Keratinocyte (primary cell): ENCODE results near the gene TRIM26. TPM values are rescaled to one million over a fixed set of nuclear protein-coding genes. Genes with fewer than 3 reads are reported as not detected.

Experiments
- DNase-seq: peaks from one replicate; pipeline ENCODE4 v3.0.0-alpha.2; 2011; ENCODE audit warnings: low read depth, missing footprints, low spot score
- FAIRE-seq: peaks from 2 replicates; lab custom pipeline; 2011; peaks lifted over from hg19 to GRCh38; lab: Jason Lieb, UNC
- H2AFZ ChIP-seq: 2 replicates; pipeline ENCODE4 v1.6.0; 2012; ENCODE audit warnings: low read length, control low read depth, inconsistent platforms; ENCODE audit not compliant: control insufficient read depth
- H3K27ac ChIP-seq: 2 replicates; pipeline ENCODE4 v1.5.1; 2011; ENCODE audit warnings: low read length; ENCODE audit not compliant: control insufficient read depth, insufficient read depth
- H3K27me3 ChIP-seq: 3 replicates; pipeline ENCODE4 v1.6.0; 2011; ENCODE audit warnings: low read length; ENCODE audit not compliant: control insufficient read depth, insufficient read depth; ENCODE audit errors: extremely low read depth
- H3K36me3 ChIP-seq, 2 experiments: 2 replicates in 1 of 2; 3 replicates in 1 of 2; pipeline ENCODE4 v1.5.1; 2011; ENCODE audit warnings: low read length in 2 of 2, mild to moderate bottlenecking in 1 of 2; ENCODE audit not compliant: control insufficient read depth in 2 of 2, insufficient read depth in 2 of 2; ENCODE audit errors: extremely low read depth in 1 of 2
- H3K4me1 ChIP-seq: 3 replicates; pipeline ENCODE4 v1.5.1; 2011; ENCODE audit warnings: low read length; ENCODE audit not compliant: control insufficient read depth, insufficient read depth; ENCODE audit errors: extremely low read depth
- H3K4me2 ChIP-seq: 3 replicates; pipeline ENCODE4 v1.6.0; 2011; ENCODE audit warnings: low read depth, low read length; ENCODE audit not compliant: control insufficient read depth, insufficient read depth; ENCODE audit errors: extremely low read depth
- H3K4me3 ChIP-seq, 3 experiments: fragments of 200-600 bp in 1 of 3; sonication (generic) in 1 of 3; 2 replicates in 2 of 3; 3 replicates in 1 of 3; pipeline ENCODE4 v1.5.1; 2011 to 2016; ENCODE audit warnings: low read length in 3 of 3, mild to moderate bottlenecking in 3 of 3, control low read depth in 2 of 3, inconsistent platforms in 1 of 3, low read depth in 1 of 3, mixed read lengths in 1 of 3, mixed run types in 1 of 3, moderate library complexity in 1 of 3; ENCODE audit not compliant: control insufficient read depth in 2 of 3, insufficient read depth in 2 of 3; ENCODE audit errors: extremely low read depth in 1 of 3
- H3K79me2 ChIP-seq: 2 replicates; pipeline ENCODE4 v1.6.0; 2012; ENCODE audit warnings: low read length; ENCODE audit not compliant: control insufficient read depth, insufficient read depth
- H3K9ac ChIP-seq: 3 replicates; pipeline ENCODE4 v1.6.0; 2011; ENCODE audit warnings: low read length; ENCODE audit not compliant: control insufficient read depth, insufficient read depth; ENCODE audit errors: extremely low read depth
- H3K9me1 ChIP-seq: 3 replicates; pipeline ENCODE4 v1.6.0; 2011; ENCODE audit warnings: low read length; ENCODE audit not compliant: control insufficient read depth, insufficient read depth; ENCODE audit errors: extremely low read depth
- H3K9me3 ChIP-seq: 2 replicates; pipeline ENCODE4 v1.5.1; 2012; ENCODE audit warnings: low read depth, low read length; ENCODE audit not compliant: control insufficient read depth
- H4K20me1 ChIP-seq: 3 replicates; pipeline ENCODE4 v1.6.0; 2011; ENCODE audit warnings: low read length; ENCODE audit not compliant: control insufficient read depth, insufficient read depth; ENCODE audit errors: extremely low read depth
- CTCF ChIP-seq, 3 experiments: IDR thresholded peaks in 1 of 3; conservative IDR thresholded peaks in 1 of 3; optimal IDR thresholded peaks in 1 of 3; 2 replicates in 2 of 3; 3 replicates in 1 of 3; pipeline versions ENCODE3 to v1.5.1; 2011; ENCODE audit warnings: low read length in 3 of 3, mild to moderate bottlenecking in 3 of 3, moderate library complexity in 2 of 3, control low read depth in 1 of 3, inconsistent platforms in 1 of 3; ENCODE audit not compliant: insufficient read depth in 2 of 3; ENCODE audit errors: extremely low read depth in 1 of 3
- EZH2 ChIP-seq: IDR thresholded peaks from one replicate; pipeline ENCODE4 v1.6.1; 2012; ENCODE audit warnings: inconsistent platforms, mild to moderate bottlenecking, low read length, moderate library complexity
- dilution Hi-C: fragments of 300-500 bp; cut with MboI; formaldehyde crosslinking; loops from one replicate; pipeline ENCODE4 v1.7.0; 2020; ENCODE audit warnings: low sequenced_read_pairs; ENCODE audit not compliant: extremely low pct_ligation_motif_present
- polyA plus RNA-seq, 5 experiments: library from polyadenylated mRNA; depleted of rRNA in 3 of 5; stranded (reverse) in 3 of 5; stranded (forward) in 1 of 5; unstranded in 1 of 5; fragments of >200 nt; gene quantifications; 1 replicate in 1 of 5; 2 replicates in 3 of 5; 3 replicates in 1 of 5; pipeline versions ENCODE4 v1.2.1 to v1.2.3, GENCODE V29; 2011 to 2012; ENCODE audit warnings: missing spikeins in 2 of 5, low read depth in 1 of 5, low replicate concordance in 1 of 5

The TRIM26 gene
- polyA plus RNA-seq, 1 donor (not counting 4 experiments of a cell fraction or from before 2014, with no cell fraction given), result 34.7 TPM

GRCh38 chr6:30211306-30211705, 1.9 kb downstream of the TRIM26 start:
- no peak for FAIRE-seq
- Histone ChIP-seq H3K4me2 (peak overlapping the region; percentile 95), H3K27ac (no peak overlapping the region), H3K36me3 (peaks cover 0 to 4% of the 10 kb centered on the region in 2 experiments), H3K4me1 (peaks cover 50% of the 10 kb centered on the region), H3K79me2 (peaks cover 61% of the 10 kb centered on the region), H2AFZ (no peak overlapping the region), H3K9me3 (no peaks in the 10 kb centered on the region), H3K9me1 (no peaks in the 10 kb centered on the region), H3K27me3 (no peaks in the 10 kb centered on the region), H3K9ac (no peak overlapping the region), H3K4me3 (peak overlapping the region in 2 of 3 experiments; percentile 85 to 88), H4K20me1 (peaks cover 3% of the 10 kb centered on the region)
- dilution Hi-C loops, result no loop called here
- no peak for DNase-seq
- TF ChIP-seq EZH2, result no peak
- no peak for TF ChIP-seq CTCF (optimal IDR thresholded peaks at IDR 0.05 in 1 of 3, IDR thresholded peaks at IDR 0.05 in 1 of 3, conservative IDR thresholded peaks at IDR 0.05 in 1 of 3; ENCODE audit: extremely low read depth in 1 of 3, insufficient read depth in 2 of 3, low read length in 3 of 3)

GRCh38 chr6:30207619-30208295, 5.4 kb downstream of the TRIM26 start:
- H3K79me2 ChIP-seq, result peaks cover 85% of the 10 kb centered on the region
- no peaks in the 10 kb centered on the region for H3K27me3 ChIP-seq
- H3K4me3 ChIP-seq, result peak overlapping the region in 2 of 3 experiments; percentile 28 to 30
- DNase-seq (no peak), FAIRE-seq (peak; percentile 81)
- peaks cover 45% of the 10 kb centered on the region for H3K4me1 ChIP-seq
- dilution Hi-C loops, result no loop called here
- H3K27ac ChIP-seq, result peak overlapping the region; percentile 19
- no peaks in the 10 kb centered on the region for H3K9me1 ChIP-seq
- no peaks in the 10 kb centered on the region for H3K9me3 ChIP-seq
- no peak for TF ChIP-seq EZH2
- no peak for TF ChIP-seq CTCF (optimal IDR thresholded peaks at IDR 0.05 in 1 of 3, IDR thresholded peaks at IDR 0.05 in 1 of 3, conservative IDR thresholded peaks at IDR 0.05 in 1 of 3; ENCODE audit: extremely low read depth in 1 of 3, insufficient read depth in 2 of 3, low read length in 3 of 3)
- H3K4me2 ChIP-seq, result peak overlapping the region; percentile 76
- no peak overlapping the region for H2AFZ ChIP-seq
- H3K9ac ChIP-seq, result peak overlapping the region; percentile 24
- H4K20me1 ChIP-seq, result peaks cover 3% of the 10 kb centered on the region
- H3K36me3 ChIP-seq, result peaks cover 0 to 4% of the 10 kb centered on the region in 2 experiments
